IPS-NIHi7 (cell line): ENCODE measurements around the gene NAT16.

Experiments
- DNase-seq: peaks from one replicate; pipeline ENCODE4 v3.0.0; 2012; ENCODE audit warnings: mixed read lengths; ENCODE audit errors: extremely low spot score

Gene NAT16

GRCh38 chr7:101170617-101171441, 9.3 kb downstream of the NAT16 start:
- no peak for DNase-seq

DNA sequence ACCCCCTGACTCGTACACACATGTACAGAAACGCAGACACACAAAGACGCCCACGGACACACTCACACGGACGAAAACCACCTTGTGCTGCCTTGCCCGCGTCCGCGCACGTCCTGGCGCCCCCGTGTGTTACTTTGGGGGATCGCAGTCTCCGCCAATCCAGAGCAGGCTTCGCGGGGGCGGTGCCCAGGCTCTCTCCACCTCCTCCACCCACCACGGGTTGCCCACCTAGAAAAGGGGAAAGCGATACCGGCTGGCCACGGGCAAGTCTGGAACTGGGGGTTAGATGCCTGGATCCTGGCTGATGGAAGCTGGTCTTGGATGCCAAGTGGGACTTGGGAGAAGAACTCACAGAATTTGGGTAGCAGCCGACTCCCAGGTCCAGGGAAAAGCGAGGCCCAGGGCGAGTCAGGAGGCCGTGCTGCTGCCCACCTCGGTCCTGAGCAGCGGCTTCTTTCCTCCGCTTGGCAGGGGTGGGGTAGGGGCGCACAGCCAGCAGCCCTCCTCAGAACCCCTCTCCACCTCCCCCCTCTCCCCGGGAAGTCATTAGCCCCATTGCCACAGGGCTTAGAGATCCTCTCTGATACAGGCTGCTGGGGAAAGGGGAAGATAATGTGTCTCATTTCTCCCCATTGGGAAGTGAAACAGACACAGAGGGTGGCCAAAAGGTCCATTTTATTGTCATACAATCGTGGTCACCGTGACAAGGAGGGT, 10.1 kb downstream of the NAT16 start:
- peak; percentile 66 for DNase-seq

DNA sequence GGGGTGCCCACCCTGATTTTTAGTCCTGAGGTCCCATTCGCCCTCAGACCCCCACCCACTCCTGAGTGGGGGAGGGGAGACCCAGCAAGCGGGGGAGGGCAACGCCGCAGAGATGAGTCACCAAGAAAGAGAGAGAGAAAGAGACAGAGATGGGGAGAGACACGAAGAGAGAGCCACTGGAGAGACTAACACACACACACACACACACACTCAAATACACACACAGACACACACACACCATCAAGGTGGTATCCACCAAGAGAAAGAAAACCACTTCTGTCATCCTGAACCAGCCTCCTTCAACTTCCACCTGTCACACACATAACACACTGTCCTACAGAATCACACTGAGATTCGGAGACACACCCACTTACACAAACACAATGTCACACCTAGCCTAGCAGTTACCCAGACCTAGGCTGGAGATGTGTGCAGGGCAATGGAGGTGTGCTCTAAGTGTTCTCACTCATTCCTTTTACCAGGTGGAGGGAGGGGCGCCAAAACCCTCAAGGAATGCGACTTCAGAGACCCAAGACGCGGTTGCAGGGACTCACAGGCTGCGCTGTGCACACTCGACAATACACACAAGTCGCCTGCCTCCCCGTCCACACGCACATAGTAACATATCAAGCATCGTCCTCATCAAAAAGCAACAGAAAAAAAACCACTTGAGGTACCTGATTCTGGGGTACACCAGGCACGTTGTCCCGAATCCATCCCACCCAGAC, 10.8 kb downstream of the NAT16 start:
- DNase-seq, result no peak

GRCh38 chr7:101168412-101169049, 11.6 kb downstream of the NAT16 start:
- DNase-seq, result no peak

GRCh38 chr7:101167645-101168411, 12.3 kb downstream of the NAT16 start:
- no peak for DNase-seq

DNA sequence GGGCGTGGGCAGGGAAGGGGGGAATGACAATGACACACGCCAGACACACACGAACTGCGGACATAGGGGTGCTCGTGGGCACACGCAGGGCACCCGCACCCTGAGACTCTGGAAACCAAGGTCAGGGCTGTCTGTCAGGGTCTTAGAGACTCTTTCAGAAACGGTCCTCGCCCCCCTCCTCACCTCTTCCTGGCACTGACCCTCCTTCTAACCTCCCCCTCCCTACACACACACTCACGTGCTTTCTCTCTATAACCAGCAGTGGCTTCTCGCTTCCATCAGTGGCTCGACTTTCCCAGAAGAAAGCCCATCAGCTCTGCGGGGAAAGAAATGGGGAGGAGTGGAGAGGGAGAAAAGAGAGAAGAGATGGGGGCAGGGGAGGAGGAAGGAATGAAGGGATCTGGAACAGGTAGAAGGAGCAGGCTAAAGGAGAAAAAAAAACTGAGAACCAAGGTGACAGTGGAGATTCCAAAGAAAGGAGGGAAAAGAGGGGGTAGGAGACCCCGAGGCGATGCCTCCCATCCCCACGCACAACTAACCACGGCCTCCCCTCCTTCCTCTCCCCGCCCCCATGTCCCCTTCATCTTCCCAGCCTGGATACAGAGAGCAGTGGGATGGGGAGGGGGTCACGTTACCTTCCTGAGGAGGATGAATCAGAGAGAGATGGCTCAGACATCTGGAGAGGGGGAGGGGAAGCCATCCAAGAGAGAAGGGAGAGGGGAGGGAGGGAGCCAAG, 13.0 kb downstream of the NAT16 start:
- DNase-seq, result peak; percentile 65

DNA sequence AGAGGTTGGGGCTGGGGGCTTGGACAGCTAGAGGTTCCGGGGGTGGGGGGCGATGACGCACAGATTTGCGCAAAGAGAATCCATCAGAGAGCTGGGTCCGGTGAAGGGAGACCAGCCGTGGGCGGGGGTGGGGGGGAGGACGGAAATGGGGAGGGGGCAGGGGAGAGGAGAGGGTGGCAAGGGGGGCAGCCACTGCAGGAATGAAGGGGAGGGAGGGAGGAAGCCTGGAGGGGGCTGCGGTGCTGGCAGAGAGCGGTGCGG, 13.5 kb downstream of the NAT16 start:
- DNase-seq, result peak; percentile 25

DNA sequence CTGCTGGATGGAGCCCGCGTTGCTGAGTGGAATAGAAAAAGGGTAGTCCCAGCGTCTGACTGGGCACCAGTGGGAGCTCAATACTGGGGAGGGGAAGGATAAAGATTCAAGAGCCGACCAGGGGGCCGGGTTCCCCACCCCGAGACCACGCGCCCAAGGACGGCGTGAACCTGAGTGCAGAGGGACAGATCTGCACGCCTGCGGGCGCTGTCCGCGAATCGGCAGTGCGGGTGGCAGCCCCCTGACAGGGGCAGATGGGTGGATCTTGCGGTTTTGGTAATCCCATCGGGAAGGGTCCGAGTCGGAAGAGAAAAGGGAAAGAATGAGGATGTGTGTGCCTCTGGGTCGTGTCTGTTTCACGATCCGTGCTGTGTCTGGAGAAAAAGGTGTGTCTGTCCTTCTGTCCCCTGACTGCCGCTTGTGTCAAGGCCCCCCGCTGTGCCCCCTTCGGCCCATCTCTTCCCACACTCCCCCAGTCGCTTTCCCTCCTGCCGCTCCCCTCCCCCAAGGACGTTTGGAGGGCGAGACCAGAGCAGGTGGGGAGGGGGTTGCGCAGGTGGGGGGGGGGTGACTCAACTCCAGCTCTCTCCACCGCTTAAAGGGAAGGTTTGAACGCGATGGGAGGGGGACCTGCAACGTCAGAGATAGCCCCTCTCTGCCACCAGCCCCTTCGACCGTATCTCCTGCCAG, 14.0 kb downstream of the NAT16 start:
- DNase-seq, result peak; percentile 18

- peak; percentile 88 for DNase-seq
Measured at GRCh38 chr7:101165075-101165957, 14.8 kb downstream of the NAT16 start, which contains the start of gene VGF. TSS of gene VGF (minus strand) at chr7:101165569. CDS start at chr7:101164843, 726 bp downstream.

DNA sequence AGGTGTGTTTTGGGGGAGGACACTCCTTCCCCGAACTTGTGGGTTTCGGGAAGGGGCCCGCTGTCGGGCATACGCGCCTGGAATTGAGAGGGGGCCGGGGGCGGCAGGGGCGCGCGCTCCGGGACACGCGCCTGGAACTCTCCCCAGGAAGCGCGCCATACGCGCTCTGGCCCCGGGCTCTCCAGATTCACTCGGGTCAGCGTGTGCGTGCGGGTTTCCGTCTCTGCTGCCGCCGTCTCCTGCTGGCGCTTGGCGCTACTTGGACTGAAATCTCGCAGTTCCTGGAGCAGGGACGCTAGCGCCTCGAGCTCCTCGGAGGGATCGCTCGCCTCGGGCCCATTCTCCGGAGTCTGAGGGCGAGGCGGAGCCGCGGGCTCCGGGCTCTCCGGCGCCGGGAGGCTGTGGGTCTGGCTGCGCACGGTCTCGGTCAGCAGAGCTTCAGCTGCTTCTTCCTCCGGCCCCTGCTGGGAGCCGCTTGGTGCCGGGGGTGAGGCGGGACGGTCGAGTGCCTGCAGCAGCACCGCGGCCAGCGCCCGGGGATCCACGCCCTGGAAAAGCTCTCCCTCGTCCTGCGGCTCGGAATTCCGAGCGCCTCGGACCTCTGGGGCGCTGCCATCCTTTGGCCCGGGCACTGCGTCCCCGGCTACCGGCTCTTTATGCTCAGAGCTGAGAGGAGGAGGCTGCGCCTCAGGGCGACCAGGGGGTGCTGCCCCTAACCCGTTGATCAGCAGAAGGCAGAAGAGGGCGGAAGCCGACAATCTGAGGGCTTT, 15.8 kb downstream of the NAT16 start:
- peak; percentile 43 for DNase-seq

DNA sequence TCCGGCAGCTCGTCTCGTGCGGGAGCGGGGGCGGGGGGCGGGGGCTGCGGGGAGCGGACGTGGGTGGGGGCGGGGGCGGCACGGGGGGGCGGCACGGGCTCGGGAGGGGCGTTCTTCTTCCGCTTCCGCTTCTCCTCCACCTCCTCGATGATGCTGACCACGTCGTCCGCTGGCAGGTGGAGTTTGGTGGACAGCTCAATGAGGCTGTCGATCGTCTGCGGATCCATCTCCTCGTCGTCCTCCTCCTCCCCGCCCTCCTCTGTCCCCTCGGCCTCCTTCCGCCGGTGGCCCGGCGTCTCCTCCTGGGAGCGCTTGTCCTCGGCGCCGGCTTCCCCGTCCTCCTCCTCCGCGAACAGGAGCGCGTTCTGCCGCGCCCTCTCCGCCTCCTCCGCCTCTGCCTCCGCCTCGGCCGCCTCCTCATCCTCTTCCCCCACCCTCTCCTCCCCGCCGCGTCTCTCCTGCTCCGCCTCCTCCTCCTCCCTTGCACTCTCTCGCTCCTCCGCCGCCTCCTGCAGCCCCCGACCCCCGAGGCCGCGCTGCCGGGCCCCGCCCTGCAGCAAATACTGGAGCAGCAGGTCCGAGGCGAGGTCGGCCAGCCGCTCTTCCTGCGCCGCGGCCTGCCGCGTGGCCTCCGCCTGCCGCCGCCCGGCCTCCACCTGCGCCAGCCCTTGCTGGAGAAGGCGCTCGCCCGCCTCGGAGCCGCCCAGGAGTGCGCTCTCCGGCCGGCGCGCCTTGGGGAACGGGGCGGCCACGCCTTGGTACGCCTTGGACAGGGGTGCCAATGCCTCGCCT, 16.6 kb downstream of the NAT16 start:
- peak; percentile 16 for DNase-seq

- peak; percentile 40 for DNase-seq
Measured at GRCh38 chr7:101162551-101163278, 17.4 kb downstream of the NAT16 start.

GRCh38 chr7:101161692-101162471, 18.2 kb downstream of the NAT16 start:
- DNase-seq, result no peak

GRCh38 chr7:101160910-101161309, 19.2 kb downstream of the NAT16 start:
- DNase-seq, result no peak

DNA sequence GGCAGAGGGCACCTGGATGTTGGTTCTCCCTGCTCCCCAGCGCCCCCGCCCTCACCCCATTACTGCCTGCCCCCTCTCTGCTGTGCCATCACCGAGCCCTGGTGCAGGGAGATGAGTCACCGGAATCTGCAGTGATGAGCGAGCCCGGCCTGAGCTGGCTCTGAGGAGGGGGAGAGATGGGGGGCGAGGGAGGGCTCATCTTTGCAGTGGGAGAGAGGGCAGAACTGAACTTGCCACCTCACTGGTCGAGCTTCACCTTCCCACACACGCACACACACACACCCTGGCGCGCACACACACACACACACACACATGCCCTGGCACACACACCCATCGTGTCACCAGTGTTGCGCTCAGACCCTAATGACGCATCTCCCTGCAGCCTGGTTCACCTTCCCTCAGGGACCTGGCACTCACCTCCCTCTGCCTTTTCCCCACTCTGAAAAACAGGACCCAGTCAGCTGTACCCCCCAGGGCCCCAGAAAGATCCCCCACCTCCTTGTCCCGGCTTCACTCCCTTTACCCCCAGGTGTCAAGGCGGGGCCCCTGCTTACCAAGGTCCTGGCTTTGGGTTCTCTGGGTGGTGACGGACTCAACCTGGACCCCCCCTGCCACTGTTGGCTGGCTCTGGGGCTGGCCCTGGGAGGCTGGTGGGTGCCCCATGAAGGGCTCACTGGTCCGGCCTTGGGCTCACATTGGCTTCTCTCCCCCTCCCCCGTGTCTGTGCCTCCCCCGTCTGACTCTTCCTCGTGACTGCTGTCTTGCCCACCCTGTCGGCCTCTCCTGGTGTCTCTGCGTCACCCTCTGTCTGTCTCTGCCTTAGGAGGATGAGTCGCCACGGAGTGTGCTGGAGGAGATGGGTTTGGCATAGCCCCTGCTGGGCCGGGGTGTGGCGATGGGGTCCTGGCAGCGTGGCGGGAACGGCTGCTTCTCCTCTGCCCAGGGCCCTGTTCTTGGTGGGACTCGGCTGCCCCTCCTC, 20.1 kb downstream of the NAT16 start:
- DNase-seq, result no peak
